RKO (cell line): ENCODE results near the gene BICRA.
"Not testable (repeated sequence)": the region's sequence is repeated elsewhere in the genome, so short reads cannot be mapped to it uniquely, and the experiment has no call there.

Experiments
- DNase-seq: peaks from one replicate; pipeline ENCODE4 v3.0.0-alpha.2; 2016; ENCODE audit warnings: low spot score

The BICRA gene

GRCh38 chr19:47716270-47716937 is 107.5 kb downstream of the BICRA start:
- no peak for DNase-seq

DNA sequence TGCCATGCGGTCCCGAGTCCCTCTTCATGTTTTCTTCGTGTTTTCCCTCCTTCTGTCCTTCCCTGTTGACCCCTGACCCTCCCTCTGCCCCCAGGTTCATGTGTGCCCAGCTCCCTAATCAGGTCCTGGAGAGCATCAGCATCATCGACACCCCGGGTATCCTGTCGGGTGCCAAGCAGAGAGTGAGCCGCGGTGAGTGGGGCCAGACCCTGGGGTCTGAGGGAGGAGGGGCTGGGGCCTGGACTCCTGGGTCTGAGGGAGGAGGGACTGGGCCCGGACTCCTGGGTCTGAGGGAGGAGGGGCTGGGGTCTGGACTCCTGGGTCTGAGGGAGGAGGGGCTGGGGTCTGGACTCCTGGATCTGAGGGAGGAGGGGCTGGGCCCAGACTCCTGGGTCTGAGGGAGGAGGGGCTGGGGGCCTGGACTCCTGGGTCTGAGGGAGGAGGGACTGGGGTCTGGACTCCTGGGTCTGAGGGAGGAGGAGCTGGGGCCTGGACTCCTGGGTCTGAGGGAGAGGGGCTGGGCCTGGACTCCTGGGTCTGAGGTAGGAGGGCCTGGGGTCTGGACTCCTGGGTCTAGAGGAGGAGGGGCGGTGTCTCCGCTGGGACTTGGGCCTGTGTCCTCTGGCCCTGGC is 109.6 kb downstream of the BICRA start:
- DNase-seq = not testable (repeated sequence)

- DNase-seq = no peak
These were observed 110.3 kb downstream of the BICRA start for GRCh38 chr19:47719047-47719859.

DNA sequence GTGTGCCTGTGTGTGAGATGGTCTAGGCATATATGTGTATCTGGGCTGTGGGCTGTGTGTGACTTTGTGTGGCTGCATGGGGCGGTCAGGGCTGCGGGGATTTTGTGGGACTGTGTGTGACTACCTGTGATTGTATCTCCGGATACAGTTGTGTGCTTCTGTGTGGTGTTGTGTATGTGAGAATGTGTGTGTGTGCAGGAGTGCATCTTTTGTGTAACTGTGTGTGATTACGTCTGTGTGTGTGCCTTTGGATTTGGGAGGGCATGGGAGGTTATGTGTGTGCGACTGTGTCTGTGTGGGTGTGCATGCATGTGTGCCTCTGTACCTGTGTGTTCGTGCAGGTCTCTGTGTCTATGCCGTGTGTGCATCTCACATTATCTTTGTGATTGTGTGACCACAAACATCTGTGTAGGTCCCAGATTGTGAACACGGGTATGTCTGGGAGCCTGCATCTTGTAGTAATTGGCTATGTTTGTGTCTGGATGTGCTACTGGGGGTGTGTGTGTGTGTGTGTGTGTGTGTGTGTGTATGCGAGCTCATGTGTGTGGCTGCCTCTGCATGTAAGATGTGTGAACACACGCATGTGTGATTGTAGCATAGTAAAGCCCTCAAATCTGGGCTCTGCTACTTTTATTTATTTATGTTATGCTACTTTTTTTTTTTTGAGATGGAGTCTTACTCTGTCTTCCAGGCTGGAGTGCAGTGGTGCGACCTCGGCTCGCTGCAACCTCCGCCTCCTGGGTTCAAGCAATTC is 111.9 kb downstream of the BICRA start:
- no peak for DNase-seq

DNA sequence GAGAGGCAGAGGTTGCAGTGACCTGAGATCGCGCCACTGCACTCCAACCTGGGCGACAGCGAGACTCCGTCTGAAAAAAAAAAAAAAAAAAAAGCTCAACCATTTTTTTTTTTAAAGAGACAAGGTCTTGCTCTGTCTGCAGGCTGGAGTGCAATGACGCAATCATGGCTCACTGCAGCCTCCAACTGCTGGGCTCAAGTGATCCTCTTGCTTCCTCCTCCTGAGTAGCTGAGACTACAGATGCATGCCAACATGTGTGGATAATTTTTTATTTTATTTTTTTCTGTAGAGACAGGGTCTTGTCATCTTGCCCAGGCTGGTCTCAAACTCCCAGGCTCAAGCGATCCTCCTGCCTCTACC is 114.6 kb downstream of the BICRA start:
- DNase-seq = peak; percentile 87

- no peak for DNase-seq
These were observed 116.9 kb downstream of the BICRA start for GRCh38 chr19:47725759-47726401.

DNA sequence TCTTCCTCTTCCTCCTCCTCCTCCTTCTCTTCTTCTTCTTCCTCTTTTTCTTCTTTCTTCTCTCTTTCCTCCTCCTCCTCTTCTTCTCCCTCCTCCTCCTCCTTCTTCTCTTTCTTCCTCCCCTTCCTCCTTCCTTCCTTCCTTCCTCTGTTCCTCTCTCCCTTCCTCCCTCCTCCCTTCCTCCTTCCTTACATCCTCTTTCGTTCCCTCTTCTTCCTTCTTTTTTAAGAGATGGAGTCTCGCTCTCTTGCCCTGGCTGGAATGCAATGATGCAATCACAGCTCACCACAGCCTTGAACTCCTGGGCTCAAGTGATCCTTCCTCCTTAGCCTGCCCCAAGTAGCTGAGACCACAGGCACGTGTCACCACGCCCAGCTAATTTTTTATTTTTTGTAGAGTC is 117.5 kb downstream of the BICRA start:
- DNase-seq = no peak

GRCh38 chr19:47728295-47728694 is 119.4 kb downstream of the BICRA start:
- DNase-seq = not testable (repeated sequence)

GRCh38 chr19:47729468-47729798 is 120.5 kb downstream of the BICRA start:
- no peak for DNase-seq

GRCh38 chr19:47729799-47730520 is 121.0 kb downstream of the BICRA start:
- DNase-seq = no peak

- DNase-seq = no peak
These were observed 121.6 kb downstream of the BICRA start for GRCh38 chr19:47730521-47730889.

GRCh38 chr19:47730910-47731309 is 122.0 kb downstream of the BICRA start:
- no peak for DNase-seq

DNA sequence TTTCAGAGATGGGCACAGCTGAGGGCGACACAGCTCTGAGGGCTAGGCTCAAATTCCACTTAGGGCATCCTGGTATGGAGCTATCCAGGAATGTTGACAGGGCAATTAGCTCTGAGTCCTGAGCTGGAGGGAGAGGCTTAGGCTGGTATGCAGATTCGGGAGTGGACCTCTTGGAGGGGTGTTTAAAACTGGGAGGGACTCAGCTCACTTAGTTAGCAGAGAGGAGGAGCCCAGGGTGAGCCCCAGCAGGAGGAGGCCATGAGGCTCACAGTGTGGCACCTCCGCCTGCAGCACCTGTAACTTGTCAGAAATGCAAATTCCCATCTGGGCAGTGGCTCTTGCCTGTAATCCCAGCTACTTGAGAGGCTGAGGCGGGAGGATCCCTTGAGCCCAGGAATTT is 126.2 kb downstream of the BICRA start:
- DNase-seq = no peak

GRCh38 chr19:47740866-47741519 is 132.1 kb downstream of the BICRA start:
- no peak for DNase-seq

DNA sequence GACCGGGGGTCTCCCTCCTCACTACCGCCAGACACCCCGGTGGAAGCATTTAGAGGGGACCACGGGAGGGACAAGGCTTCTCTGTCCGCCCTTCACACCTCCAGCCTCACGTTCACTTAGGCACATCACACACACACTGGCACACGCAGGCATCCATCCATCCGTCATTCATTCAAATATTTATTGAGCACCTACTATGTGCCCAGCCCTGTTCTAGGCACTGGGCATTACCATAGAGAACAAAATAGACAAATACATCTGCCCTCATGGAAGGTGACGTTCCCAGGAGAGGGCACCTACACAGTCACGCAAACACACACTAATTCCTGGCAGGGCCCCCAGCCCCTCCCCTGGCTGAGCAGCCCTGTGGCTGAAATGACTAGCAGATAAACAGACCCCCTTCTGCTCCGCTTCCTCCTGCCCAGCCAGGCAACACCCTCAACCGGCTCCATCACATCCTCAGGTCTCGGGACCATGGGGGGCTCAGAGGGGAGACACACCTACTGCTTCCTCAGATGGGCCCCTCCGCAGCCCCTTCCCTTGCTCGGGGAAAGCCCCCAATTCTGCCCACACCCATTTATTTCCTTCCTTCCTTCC is 132.7 kb downstream of the BICRA start:
- DNase-seq = no peak

- DNase-seq = no peak
These were observed 133.7 kb downstream of the BICRA start for GRCh38 chr19:47742634-47743033.

DNA sequence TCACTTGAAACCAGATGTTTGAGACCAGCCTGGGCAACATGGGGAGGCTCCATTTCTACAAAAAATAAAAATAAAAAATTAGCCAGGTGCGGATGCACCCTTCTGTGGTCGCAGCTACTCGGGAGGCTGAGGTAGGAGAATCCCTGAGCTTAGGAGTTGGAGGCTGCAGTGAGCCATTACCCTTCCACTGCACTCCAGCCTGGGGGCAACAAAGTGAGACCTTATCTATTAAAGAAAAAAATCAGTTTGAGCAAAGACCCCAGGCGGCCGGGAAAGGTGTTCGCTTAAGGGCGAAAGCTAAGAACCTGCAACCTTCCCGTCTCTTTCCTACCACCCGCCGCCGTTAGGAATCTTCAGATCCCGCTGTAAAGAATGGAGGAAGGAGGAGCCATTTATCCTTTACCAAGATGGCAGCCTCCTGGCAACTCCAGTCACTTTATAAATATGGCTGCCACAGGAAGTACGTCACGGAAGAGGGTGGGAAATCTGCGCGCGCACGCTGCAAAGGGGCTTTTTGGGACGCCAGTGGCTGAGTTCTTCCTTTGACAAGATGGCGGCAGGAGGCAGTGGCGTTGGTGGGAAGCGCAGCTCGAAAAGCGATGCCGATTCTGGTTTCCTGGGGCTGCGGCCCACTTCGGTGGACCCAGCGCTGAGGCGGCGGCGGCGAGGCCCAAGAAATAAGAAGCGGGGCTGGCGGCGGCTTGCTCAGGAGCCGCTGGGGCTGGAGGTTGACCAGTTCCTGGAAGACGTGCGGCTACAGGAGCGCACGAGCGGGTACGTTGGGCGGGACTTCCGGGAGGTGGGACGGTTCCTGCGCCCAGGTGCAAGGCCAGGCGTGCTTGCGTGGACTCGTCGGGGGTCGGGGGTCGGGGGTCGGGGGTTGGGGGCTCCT is 136.3 kb downstream of the BICRA start, which contains the start of gene NOP53:
NOP53 (plus strand) TSS at position 537 of the 892 bp plus-strand sequence; CDS start at position 551, 14 bp downstream.
- DNase-seq = peak; percentile 97

DNA sequence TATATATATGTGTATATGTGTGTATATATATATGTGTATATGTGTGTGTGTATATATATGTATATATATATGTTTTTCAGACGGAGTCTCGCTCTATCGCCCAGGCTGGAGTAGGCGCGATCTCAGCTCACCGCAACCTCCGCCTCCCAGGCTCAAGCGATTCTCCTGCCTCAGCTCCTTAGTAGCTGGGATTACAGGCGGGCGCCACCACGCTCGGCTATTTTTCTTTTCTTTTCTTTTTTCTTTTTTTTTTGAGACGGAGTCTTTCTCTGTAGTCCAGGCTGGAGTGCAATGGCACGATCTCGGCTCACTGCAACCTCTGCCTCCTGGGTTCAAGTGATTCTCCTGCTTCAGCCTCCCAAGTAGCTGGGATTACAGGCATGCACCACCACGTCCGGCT is 137.2 kb downstream of the BICRA start:
- not testable (repeated sequence) for DNase-seq

- no peak for DNase-seq
These were observed 140.4 kb downstream of the BICRA start for GRCh38 chr19:47749326-47749725.
